ENCODE results near the gene TTLL8.

The TTLL8 gene

GRCh38 chr22:50009765-50010675, 48.1 kb downstream of the TTLL8 start:
- peak; percentile 64 for DNase-seq (ENCODE audit: low spot score)
- TF ChIP-seq CTCF (IDR thresholded peaks at IDR 0.05; ENCODE audit: borderline replicate concordance, control extremely low read depth, extremely low read depth, insufficient read depth, missing control alignments), result no peak
- in situ Hi-C loops (cut with MboI; ENCODE audit: low sequenced_read_pairs, unreplicated experiment), result no loop called here

GRCh38 chr22:50009251-50009650, 48.8 kb downstream of the TTLL8 start:
- in situ Hi-C loops (cut with MboI; ENCODE audit: low sequenced_read_pairs, unreplicated experiment), result no loop called here
- TF ChIP-seq CTCF (IDR thresholded peaks at IDR 0.05; ENCODE audit: borderline replicate concordance, control extremely low read depth, extremely low read depth, insufficient read depth, missing control alignments), result no peak
- DNase-seq (ENCODE audit: low spot score), result no peak

- in situ Hi-C loops (cut with MboI; ENCODE audit: low sequenced_read_pairs, unreplicated experiment), result no loop called here
- no peak for DNase-seq (ENCODE audit: low spot score)
- TF ChIP-seq CTCF (IDR thresholded peaks at IDR 0.05; ENCODE audit: borderline replicate concordance, control extremely low read depth, extremely low read depth, insufficient read depth, missing control alignments), result no peak
These were observed 49.7 kb downstream of the TTLL8 start for GRCh38 chr22:50008151-50009040.

GRCh38 chr22:50007057-50007511, 51.0 kb downstream of the TTLL8 start:
- in situ Hi-C loops (cut with MboI; ENCODE audit: low sequenced_read_pairs, unreplicated experiment), result no loop called here
- no peak for TF ChIP-seq CTCF (IDR thresholded peaks at IDR 0.05; ENCODE audit: borderline replicate concordance, control extremely low read depth, extremely low read depth, insufficient read depth, missing control alignments)
- no peak for DNase-seq (ENCODE audit: low spot score)

GRCh38 chr22:50004918-50005317, 53.2 kb downstream of the TTLL8 start:
- no peak for TF ChIP-seq CTCF (IDR thresholded peaks at IDR 0.05; ENCODE audit: borderline replicate concordance, control extremely low read depth, extremely low read depth, insufficient read depth, missing control alignments)
- DNase-seq (ENCODE audit: low spot score), result no peak
- in situ Hi-C loops (cut with MboI; ENCODE audit: low sequenced_read_pairs, unreplicated experiment), result no loop called here

GRCh38 chr22:50002791-50003190, 55.3 kb downstream of the TTLL8 start:
- DNase-seq (ENCODE audit: low spot score), result no peak
- TF ChIP-seq CTCF (IDR thresholded peaks at IDR 0.05; ENCODE audit: borderline replicate concordance, control extremely low read depth, extremely low read depth, insufficient read depth, missing control alignments), result no peak
- in situ Hi-C loops (cut with MboI; ENCODE audit: low sequenced_read_pairs, unreplicated experiment), result no loop called here

Data from GM13976 (cell line).